Suprapubic skin (tissue), 3 donors: Measurements from ENCODE around the gene KIR2DL3.
"Not testable (repeated sequence)": the region's sequence is repeated elsewhere in the genome, so short reads cannot be mapped to it uniquely, and the experiment has no call there.

Experiments
- CTCF ChIP-seq, 2 donors: fragments of 200-600 bp in 1 of 2; fragments of 450-650 bp in 1 of 2; sonication (generic) in 1 of 2; IDR thresholded peaks; one replicate each; pipeline ENCODE4 v1.5.1; 2016 to 2019; ENCODE audit warnings: antibody characterized with exemption in 2 of 2, mild to moderate bottlenecking in 1 of 2, moderate library complexity in 1 of 2
- POLR2A ChIP-seq, 2 donors: fragments of 450-650 bp; IDR thresholded peaks; one replicate each; pipeline ENCODE4 v1.6.1; 2017; ENCODE audit warnings: antibody characterized with exemption in 2 of 2, mild to moderate bottlenecking in 2 of 2, moderate library complexity in 2 of 2

- TF ChIP-seq CTCF, POLR2A (IDR thresholded peaks at IDR 0.05): not testable (repeated sequence)
Measured at GRCh38 chr19:54747614-54748322, 9.5 kb downstream of the KIR2DL3 start.
